ENCODE data around the gene XRCC4. TPM values are rescaled to one million over a fixed set of nuclear protein-coding genes. Genes with fewer than 3 reads are reported as not detected.
A peak's percentile ranks its signal among the peaks of the same experiment; 100 is the strongest.

XRCC4 gene
- total RNA-seq, 1 experiment from 2014 or later, result 7.1 TPM

DNA sequence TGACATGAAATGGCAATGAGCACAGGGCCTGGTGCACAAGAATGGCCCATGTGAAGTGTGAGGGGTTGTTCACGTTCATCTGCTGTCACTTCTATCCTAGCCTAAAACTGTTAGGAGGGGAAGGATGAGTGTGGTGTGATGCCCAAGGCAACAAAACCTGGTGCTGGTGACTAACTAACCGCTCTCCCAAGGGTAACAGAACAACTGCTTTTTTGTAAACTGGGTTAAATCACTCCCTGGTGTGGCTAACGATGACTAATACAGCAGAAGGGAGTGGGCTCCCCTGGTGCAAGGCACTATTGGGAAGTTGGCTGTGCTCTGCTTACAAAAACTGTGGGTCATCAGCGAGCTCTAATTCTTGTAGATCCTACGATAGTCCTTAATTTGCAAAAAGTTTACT lies 291.0 kb downstream of the XRCC4 start:
- POLR2A ChIA-PET, result no interaction called here
- CTCF ChIA-PET, result interaction anchor here (0.6 to 1.4 kb wide), 2 partner anchors 61 to 620 kb away, joined by 4 to 7 read pairs; no protein-coding TSS in a partner anchor
- H3K36me3 Mint-ChIP-seq (ENCODE audit: insufficient read depth, unreplicated experiment), result no peaks in the 10 kb centered on the region
- H3K27ac Mint-ChIP-seq (ENCODE audit: low read depth, unreplicated experiment), result no peak overlapping the region
- no TSS peak for BruUV-seq (replicated peaks)
- peaks cover 9% of the 10 kb centered on the region for H3K4me1 Mint-ChIP-seq (ENCODE audit: insufficient read depth, unreplicated experiment)
- H3K27me3 Mint-ChIP-seq (ENCODE audit: insufficient read depth, unreplicated experiment), result no peaks in the 10 kb centered on the region
- no peaks in the 10 kb centered on the region for H3K9me3 Mint-ChIP-seq (ENCODE audit: unreplicated experiment)
- no peak overlapping the region for H3K4me3 Mint-ChIP-seq (ENCODE audit: unreplicated experiment)
- TF ChIP-seq CTCF (IDR thresholded peaks at IDR 0.05; ENCODE audit: unreplicated experiment), result no peak
- DNase-seq (ENCODE audit: unreplicated experiment), result peak; percentile 90
- intact Hi-C loops (cut with micrococcal nuclease), result loop anchor here (5.0 kb wide), 1 partner anchor 104 kb away; the partner anchor contains the start of gene VCAN

GRCh38 chr5:83368835-83369234 lies 291.5 kb downstream of the XRCC4 start:
- CTCF ChIA-PET, result interaction anchor here (0.6 to 1.4 kb wide), 2 partner anchors 61 to 620 kb away, joined by 4 to 7 read pairs; no protein-coding TSS in a partner anchor
- H3K4me3 Mint-ChIP-seq (ENCODE audit: unreplicated experiment), result no peak overlapping the region
- no TSS peak for BruUV-seq (replicated peaks)
- DNase-seq (ENCODE audit: unreplicated experiment), result peak; percentile 21
- POLR2A ChIA-PET, result no interaction called here
- no peaks in the 10 kb centered on the region for H3K27me3 Mint-ChIP-seq (ENCODE audit: insufficient read depth, unreplicated experiment)
- intact Hi-C loops (cut with micrococcal nuclease), result loop anchor here (5.0 kb wide), 1 partner anchor 103 kb away; the partner anchor contains the start of gene VCAN
- no peaks in the 10 kb centered on the region for H3K9me3 Mint-ChIP-seq (ENCODE audit: unreplicated experiment)
- H3K36me3 Mint-ChIP-seq (ENCODE audit: insufficient read depth, unreplicated experiment), result no peaks in the 10 kb centered on the region
- no peak overlapping the region for H3K27ac Mint-ChIP-seq (ENCODE audit: low read depth, unreplicated experiment)
- no peak for TF ChIP-seq CTCF (IDR thresholded peaks at IDR 0.05; ENCODE audit: unreplicated experiment)
- H3K4me1 Mint-ChIP-seq (ENCODE audit: insufficient read depth, unreplicated experiment), result peaks cover 9% of the 10 kb centered on the region

DNA sequence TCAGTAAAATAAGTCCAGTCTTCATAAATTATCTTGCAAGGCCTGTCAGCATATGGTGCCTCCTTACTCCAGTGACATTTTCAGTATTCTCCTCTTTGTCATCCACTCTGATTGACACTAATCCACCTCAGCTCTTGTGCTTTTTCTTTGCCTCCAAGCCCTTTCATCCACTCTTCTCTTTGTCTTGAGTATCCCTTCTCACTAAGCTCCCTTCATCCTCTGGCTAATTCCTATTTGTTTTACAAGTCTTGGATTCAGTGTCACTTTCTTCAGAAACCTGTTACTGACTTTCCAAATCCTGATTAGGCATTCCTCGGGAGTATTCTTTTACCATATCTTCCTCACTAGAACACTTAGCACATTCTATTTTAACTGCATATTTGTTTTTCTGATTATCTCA lies 293.6 kb downstream of the XRCC4 start:
- no peak overlapping the region for H3K27ac Mint-ChIP-seq (ENCODE audit: low read depth, unreplicated experiment)
- no TSS peak for BruUV-seq (replicated peaks)
- CTCF ChIA-PET, result no interaction called here
- H3K27me3 Mint-ChIP-seq (ENCODE audit: insufficient read depth, unreplicated experiment), result no peaks in the 10 kb centered on the region
- peaks cover 17% of the 10 kb centered on the region for H3K4me1 Mint-ChIP-seq (ENCODE audit: insufficient read depth, unreplicated experiment)
- POLR2A ChIA-PET, result no interaction called here
- no peak for TF ChIP-seq CTCF (IDR thresholded peaks at IDR 0.05; ENCODE audit: unreplicated experiment)
- H3K36me3 Mint-ChIP-seq (ENCODE audit: insufficient read depth, unreplicated experiment), result no peaks in the 10 kb centered on the region
- H3K9me3 Mint-ChIP-seq (ENCODE audit: unreplicated experiment), result no peaks in the 10 kb centered on the region
- no peak overlapping the region for H3K4me3 Mint-ChIP-seq (ENCODE audit: unreplicated experiment)
- intact Hi-C loops (cut with micrococcal nuclease), result no loop called here
- DNase-seq (ENCODE audit: unreplicated experiment), result no peak

DNA sequence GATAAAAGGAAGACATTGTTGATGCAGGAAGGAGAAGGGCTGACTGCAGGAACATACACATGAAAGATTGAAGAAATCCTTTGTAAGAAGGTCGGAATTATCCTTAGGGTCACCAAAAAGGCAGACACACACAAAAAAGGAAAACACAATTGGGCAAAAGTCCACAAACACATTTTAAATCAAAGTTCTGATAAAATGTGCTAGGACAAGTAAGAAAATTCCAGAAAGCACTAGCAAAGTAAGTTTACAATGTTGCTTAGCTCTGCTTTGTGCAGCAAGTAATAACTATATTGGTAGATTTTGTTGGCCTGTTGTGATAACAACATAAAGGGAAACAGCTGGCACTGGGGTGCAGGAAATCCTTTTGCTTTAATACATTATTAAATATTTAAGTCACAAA lies 294.4 kb downstream of the XRCC4 start:
- H3K36me3 Mint-ChIP-seq (ENCODE audit: insufficient read depth, unreplicated experiment), result no peaks in the 10 kb centered on the region
- no TSS peak for BruUV-seq (replicated peaks)
- no peak overlapping the region for H3K27ac Mint-ChIP-seq (ENCODE audit: low read depth, unreplicated experiment)
- H3K27me3 Mint-ChIP-seq (ENCODE audit: insufficient read depth, unreplicated experiment), result no peaks in the 10 kb centered on the region
- ChIA-PET CTCF (no interaction called here), POLR2A (no interaction called here)
- H3K4me1 Mint-ChIP-seq (ENCODE audit: insufficient read depth, unreplicated experiment), result peaks cover 17% of the 10 kb centered on the region
- TF ChIP-seq CTCF (IDR thresholded peaks at IDR 0.05; ENCODE audit: unreplicated experiment), result no peak
- DNase-seq (ENCODE audit: unreplicated experiment), result no peak
- H3K9me3 Mint-ChIP-seq (ENCODE audit: unreplicated experiment), result no peaks in the 10 kb centered on the region
- intact Hi-C loops (cut with micrococcal nuclease), result no loop called here
- H3K4me3 Mint-ChIP-seq (ENCODE audit: unreplicated experiment), result no peak overlapping the region

Measured in MCF 10A (cell line).